Measurements from ENCODE around the gene COX7A2.

GRCh38 chr6:75223428-75223827, 20.2 kb downstream of the COX7A2 start:
- TF ChIP-seq POLR2AphosphoS5 (IDR thresholded peaks at IDR 0.05), result no peak
- TF ChIP-seq, protein P1, sequence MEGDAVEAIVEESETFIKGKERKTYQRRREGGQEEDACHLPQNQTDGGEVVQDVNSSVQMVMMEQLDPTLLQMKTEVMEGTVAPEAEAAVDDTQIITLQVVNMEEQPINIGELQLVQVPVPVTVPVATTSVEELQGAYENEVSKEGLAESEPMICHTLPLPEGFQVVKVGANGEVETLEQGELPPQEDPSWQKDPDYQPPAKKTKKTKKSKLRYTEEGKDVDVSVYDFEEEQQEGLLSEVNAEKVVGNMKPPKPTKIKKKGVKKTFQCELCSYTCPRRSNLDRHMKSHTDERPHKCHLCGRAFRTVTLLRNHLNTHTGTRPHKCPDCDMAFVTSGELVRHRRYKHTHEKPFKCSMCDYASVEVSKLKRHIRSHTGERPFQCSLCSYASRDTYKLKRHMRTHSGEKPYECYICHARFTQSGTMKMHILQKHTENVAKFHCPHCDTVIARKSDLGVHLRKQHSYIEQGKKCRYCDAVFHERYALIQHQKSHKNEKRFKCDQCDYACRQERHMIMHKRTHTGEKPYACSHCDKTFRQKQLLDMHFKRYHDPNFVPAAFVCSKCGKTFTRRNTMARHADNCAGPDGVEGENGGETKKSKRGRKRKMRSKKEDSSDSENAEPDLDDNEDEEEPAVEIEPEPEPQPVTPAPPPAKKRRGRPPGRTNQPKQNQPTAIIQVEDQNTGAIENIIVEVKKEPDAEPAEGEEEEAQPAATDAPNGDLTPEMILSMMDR (IDR thresholded peaks at IDR 0.05 in 8 of 11, conservative IDR thresholded peaks at IDR 0.05 in 3 of 11), result no peak
- TF ChIP-seq POLR2A (IDR thresholded peaks at IDR 0.05), result no peak

Measured in spleen (tissue), 7 donors.